ENCODE data around the gene PTX4.

Gene PTX4

DNA sequence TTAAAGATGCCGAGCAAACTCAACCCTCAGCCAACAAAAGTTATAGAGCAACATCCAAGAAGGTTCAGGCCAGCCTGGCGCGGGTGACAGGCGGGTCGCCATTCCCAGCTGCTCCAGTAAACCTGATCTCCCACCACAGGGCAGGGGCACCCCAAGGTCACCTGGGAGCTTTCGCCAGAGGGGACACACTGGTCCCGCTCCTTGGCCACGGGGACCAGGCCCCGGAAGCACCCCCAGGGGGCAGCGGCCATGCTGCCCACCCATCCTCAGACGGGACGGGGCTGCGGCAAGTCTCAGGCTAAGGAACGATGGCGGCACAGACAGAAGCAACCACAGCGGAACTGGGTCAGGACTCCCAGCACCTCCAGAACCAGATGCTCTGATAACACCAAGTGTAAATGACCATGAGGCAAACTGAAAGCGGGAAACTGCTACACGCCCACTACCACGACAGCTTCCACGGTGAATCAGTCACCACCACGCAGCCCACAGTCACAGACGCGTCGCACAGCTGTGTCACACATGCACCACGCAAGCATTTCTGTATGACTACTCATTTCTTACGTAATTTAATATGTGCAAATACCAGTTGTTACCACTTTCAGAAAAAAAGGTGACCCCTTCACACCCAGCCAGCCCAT, 30.3 kb downstream of the PTX4 start:
- no peak for DNase-seq

DNA sequence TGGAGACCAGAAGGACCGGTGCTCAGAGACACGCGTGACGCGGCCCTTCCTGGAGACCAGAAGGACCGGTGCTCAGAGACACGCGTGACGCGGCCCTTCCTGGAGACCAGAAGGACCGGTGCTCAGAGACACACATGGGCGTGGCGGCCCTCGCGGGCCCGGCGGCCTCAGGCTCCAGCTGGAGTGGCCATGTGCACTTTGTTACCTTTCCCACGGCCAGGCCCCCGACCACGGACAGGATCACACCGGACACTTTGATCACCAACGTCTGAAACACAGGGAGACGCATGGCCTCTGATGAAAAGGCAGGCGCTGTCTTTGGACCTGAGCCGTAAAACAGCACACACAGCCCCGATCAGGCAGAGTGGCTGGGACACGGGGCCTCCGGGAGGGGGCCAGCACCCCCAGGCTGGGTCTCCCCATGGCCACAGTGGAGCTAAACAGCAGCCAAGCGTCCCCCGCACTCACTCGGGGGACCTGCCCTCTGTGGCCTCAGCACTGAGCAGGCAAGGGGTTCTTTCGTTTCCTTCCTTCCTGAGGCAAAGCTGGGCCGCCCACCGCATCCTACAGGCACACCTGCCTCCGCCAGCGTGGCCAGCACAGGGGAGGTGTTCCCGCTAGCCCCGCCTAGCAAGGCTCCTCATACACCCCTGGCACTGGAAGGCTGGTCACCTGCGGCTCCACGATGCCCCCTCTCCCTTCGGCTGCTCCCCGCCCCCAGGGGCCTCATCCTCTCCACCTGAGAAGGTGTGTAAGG, 31.1 kb downstream of the PTX4 start:
- no peak for DNase-seq

DNA sequence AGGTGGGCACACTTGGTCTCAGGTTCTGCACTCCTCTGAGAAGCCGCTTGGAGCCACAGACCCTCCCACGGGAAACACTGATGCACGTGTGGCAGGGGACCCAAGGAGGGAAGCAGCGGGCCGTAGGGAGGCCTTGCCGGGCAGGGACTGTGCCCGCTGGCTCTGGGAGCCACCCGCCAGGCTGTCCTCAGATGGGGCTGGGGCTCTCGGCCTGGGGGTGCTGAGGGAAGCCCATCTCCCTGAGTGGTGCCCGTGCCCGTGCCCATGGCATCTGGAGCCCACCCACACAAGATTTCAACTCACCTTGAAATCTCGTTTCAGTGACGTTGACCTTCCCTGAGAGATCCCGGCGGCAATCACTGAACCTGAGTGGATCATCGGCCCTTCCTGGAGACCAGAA, 31.8 kb downstream of the PTX4 start:
- no peak for DNase-seq

DNA sequence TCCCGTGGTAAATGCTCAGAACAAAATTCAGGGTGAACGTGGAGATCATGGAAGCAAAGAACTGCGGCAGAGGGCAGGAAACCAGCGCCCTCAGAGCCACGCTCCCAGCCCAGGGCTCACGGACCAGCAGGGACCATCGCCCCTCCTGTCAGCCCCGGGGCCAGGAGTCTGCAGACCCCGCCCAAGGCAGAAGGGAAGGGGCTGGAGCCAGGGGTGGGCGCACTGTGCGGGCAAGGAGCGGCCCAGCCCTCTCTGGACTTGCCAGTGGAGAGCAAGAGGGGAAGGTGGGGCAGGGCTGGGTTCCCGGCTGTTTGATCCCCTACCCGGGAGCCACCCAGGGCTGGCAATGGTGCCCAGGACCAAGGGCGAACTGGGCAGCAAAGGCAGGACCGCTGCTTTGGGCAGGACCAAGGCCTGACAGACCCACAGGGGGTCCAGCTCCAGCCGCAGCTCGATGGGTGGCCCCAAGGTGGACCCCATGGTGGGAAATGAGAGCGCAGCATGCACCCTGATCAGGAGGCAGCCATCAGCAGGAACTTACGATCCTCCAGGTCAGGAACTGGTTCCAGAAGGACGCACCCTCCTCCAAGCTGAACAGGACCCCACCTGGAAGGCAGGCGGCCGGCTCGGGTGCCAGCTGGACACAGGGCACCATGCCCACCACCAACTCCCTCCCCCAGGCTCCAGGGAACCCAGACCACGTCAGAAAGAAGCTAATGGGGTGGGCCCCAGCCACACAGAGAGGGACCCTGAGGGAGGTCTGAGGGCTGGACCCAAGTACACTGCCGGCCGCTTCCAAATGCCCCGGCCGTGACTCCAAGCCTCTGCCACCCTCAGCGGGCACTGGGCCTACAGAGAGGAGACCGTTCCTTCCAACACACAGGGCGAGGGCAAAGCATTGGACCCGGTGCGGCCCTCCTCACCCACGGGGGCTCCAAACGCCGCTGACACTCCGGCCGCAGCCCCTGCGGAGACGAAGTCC, 33.3 kb downstream of the PTX4 start:
- no peak for DNase-seq

DNA sequence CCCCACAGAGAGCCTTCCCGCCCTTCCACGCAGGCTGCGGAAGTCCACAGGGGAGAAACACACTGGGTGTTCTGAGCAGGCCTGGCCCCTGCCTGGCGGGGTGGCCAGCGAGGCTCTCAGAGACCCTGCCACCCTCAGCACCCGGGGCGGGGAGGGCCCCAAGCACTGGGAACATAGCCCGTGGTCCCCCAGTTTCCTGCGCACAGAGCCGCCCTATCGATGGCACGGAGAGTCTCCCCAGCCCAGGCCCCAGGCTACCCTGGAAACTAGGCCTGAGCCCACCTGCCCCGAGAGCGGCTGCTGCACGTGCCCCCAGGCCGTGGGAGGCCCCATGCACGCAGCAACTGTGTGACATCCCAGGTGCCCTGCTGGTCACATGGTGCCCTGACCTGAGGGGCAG, 34.2 kb downstream of the PTX4 start:
- DNase-seq: no peak

DNA sequence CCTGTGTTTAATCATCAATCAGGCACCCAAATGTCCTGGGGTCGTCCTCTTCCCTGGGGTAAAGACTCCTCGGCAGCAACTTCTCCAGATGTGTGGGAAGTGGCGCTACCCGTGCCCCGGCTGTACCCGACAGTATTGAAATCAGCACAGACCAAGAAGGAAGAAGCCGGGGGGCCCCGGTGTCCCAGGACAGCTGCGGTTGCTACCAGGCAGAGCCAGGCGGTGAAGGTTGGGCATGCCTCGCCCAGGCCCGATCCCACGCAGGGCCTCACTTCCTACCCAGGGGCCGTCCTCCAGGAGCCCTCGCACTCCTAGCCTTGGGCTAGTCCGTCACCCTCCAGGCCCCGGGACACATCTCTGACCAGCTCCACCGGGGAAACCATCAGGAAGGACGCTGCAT, 35.4 kb downstream of the PTX4 start:
- no peak for DNase-seq

DNA sequence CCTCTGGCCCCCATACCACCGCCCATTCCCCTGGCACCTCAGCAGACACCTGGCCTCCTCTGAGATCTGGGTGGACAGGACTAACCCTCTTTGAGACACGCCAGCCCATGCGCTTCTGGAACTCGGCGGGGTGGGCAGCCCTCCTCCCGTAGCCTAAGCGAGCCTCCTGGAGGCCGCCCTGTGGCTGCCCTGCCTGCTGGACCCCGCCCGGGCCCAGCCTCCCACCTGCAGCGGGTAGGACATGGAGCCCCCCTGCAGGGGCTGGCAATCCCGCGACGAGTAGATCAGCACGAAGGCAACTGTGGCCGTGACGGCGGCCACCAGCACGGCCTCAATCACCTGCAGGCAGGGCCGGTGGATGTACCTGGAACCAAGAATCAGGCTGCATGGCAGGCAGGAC, 36.2 kb downstream of the PTX4 start:
- no peak for DNase-seq

DNA sequence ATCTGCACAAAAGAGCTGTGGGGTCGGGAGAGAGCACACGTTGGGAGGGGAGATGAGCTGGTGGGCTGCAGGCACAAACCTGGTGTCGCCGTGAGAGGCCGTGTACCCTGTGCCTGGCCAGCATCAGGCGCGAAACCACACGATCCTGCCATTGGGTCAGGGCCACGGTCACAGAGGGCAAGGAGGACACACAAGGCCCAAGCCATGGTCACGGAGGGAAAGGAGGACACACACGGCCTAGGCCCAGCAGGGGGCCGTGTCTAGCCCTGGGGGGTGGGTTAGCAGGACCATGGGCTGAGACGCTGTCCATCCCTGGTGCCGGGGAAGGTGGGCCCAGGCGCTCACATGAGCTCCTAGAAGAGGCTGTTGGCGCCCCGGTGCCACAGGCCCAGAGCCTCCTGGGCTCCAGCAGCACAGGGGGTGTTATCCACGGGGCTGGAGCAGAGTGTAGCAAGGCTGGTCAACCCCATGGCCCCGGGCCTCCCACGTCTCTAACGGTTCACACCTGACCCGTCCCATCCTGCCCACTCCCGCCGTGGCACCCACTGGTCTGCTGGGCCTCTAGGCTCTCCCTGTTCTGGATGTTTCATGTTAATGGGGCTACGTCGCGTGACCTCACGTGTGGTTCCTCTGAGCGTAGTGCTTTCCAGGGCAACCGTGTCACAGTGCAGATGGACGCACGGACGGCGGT, 36.9 kb downstream of the PTX4 start:
- DNase-seq: no peak

DNA sequence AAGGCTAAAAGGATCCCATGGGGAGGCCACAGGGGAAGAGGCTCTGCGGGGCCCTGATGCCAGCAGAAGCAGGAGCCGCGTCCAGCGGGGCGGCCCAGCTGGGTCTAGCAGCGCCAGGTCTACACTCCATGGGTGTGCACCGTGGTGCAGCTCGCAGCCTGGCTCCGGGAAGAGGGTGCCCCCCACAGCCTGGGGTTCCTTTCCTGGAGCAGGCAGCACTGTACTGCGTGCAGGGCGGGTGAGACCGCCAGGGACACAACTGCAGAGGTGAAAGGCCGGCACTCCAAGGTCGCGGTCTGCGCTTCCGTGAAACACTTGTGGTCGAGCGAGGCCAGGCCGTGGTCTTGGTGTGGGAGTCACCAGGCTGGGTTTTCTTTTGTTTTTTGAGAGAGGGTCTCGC, 37.9 kb downstream of the PTX4 start:
- no peak for DNase-seq

DNA sequence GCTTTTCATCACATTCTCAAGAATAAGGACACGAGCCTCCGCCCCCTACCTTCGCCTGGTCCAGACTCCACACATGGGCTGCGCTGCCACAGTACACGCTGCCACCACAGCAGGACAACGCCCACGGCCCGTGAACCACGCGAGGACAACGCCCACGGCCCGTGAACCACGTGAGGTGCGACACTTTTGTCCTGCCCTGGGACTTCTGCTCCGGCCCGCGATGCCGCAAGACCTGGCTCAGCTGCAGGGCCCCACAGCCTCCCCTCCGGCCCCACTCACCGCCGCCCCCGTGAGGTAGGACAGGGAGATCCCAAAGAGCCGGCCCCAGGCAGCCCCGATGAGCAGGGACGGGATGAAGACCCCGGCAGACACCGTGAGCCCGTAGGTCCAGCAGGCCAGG, 38.5 kb downstream of the PTX4 start:
- DNase-seq: no peak

DNA sequence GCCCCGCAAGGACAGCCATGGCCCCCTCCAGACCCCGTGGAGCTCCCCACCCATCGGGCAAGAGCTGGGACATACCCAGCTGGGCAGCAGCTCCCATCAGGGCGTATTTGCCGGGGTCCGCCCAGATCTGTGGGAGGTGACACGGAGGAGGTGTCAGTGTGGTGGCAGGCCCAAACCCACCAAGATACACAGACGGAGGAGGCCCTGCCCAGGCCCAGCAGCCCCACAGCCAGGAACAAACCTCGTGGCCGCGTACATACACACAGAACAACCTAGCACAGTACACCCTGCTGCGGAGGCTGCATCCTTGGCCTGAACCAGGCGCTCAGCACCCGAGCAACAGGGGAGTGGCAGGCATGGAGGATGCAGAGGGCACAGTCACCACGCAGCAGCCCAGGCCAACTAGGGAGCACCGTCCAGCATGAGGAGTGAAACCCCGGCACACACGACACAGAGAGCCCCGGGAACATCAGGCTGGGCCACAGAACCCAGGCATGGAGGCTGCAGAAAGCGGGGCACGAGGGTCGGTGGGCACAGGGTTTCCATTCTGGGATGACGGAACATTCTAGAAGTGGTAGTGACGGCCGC, 39.4 kb downstream of the PTX4 start:
- no peak for DNase-seq

DNA sequence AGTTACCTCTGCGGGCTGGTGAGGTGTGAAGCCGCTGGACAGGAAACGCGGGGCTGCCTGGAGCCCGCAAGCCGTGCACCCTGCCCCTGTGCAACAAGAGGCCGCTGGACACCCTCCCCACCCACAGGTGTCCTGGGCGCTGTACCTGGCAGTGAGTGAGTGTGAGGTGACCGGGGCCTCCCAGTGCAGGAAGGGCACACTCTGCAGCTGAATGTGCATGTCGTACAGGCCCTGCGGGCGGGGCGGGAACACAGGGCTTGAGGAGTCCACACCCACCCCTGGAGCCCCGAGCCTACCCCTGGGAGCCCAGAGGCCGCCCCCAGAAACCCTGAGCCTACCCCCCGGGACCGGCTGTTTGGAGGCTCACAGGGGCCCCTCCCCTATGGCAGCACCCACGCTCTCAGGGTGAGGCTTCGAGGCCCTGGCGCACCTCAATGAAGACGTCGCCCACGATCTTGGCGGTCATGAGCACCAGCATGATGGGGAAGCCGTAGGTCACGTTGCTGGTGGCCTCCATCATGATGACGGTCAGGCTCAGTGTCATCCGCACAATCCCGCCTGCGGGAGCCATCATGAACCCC, 40.1 kb downstream of the PTX4 start:
- no peak for DNase-seq

DNA sequence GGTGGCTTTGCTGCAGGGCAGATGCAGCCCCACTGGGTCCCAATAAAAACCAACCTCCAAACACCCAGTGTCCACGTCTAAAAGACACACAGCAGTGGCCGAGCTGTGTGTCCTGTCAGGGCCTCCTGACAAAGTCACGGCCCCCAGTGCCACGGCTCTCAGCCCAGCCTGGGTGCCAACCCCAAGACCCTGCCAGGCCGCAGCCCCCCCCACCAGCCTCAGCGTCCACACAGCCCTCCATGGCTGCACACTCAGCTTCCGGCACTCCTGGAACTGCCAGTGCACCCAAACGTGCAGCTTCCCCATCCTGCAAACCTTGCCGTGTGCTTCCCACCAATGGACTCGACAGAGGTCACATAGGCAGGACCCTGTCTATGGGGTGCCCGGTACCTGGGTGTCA, 40.8 kb downstream of the PTX4 start:
- no peak for DNase-seq

DNA sequence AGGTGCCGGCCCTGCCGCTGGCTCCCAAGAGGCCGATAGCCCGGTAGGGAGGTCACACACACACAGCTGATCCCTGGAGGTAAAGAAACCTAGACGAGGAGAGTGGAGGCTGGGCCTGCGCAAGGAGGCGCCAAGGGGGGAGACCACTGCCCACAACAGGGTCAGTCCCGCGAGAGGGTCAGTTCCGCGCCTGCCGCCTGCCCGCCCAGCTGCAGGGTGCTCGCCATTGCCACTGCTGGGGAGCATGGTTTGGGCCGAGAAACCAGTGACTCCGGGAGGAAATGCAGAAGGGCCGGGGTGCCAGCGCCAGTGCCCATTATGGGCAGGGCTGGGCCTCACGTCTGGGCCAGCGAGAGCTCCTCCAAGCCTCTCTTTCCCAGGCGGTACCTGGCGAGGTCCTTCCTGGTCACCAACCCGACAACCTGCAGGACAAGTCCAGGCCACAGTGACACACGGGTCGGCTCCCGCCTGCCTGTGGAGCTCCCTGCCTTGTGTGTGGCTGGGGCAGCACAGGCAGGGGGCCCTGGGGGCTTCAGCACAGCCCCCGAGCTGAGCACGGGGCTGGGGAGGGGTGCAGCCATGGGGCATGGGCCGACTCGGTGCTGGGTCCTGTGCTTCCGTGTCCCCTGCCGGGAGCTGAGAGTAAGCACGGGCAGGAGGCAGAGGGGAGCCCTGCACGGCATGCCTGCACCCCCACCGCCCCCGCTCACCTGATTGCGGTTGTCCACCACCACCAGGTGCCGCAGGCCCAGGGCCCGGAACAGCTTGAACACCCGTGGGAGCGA, 42.3 kb downstream of the PTX4 start:
- no peak for DNase-seq

DNA sequence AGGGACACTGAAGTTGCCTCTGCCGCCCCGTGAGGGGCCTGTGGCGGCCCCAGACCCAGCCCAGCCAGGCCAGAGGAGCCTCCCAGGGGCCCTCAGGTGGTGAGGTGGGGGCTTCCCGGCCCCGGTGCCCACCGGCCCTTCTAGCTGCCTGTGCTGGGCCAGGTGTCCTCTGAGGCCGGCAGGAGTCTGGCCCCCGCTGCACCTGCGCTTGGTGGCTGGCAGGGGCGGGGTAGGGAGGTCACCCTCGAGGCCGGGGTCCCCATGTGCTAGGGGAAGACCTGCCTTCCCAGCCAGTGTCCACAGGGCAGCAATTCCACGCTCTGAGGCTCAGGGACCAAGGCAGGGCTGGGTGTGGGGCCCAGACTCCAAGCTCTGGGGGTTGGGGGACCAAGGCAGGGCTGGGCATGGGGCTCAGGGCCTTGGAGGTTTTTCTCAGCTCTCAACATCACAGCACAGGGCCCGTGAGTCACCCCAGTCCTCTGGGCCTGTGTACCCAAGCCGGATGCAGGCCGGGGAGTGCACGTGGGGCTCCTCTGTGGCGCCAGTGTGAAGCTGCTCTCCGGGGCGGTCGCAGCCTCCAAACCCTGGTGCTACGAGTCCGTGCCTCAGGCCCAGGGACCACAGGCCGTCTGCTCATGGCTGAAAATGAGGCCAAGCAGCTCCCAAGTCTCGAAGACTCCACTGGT, 43.1 kb downstream of the PTX4 start:
- no peak for DNase-seq

DNA sequence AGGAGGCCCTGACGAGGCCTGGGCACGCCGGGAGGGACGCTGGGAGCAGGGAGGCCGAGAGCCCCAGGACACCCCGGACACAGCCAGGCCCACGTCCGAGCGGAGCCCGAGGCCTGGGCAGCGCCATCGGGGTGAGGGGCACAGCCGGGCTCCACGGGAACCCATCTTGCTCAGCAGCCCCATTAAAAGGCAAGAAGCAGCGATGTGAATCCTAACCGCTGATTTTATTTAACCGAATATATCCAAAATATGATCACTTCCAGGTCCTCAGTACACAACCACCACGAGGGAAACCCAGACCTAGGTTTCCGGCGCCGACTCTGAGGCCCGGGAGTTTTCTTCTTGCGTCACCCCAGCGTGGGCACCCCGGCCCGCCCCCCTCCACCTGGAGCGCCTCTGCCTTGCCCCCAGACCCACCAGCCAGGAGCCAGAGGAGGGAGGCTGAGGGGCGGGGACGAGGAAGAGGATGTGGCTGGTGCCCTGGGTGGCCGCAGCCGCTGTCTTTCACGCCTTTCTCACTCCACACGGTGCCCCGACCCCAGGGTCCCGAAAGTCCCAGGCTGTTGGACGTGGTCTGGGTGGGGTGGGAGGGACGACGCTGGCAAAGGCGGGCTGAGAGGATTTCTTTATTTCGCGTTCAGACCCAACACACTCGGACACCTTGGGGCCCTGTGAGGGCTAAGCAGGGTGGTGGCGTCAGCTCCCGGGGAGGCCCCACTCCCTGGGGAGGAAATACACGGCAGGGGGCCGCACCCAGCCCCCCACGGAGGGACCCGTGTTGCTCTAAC, 43.8 kb downstream of the PTX4 start:
- DNase-seq: no peak

DNA sequence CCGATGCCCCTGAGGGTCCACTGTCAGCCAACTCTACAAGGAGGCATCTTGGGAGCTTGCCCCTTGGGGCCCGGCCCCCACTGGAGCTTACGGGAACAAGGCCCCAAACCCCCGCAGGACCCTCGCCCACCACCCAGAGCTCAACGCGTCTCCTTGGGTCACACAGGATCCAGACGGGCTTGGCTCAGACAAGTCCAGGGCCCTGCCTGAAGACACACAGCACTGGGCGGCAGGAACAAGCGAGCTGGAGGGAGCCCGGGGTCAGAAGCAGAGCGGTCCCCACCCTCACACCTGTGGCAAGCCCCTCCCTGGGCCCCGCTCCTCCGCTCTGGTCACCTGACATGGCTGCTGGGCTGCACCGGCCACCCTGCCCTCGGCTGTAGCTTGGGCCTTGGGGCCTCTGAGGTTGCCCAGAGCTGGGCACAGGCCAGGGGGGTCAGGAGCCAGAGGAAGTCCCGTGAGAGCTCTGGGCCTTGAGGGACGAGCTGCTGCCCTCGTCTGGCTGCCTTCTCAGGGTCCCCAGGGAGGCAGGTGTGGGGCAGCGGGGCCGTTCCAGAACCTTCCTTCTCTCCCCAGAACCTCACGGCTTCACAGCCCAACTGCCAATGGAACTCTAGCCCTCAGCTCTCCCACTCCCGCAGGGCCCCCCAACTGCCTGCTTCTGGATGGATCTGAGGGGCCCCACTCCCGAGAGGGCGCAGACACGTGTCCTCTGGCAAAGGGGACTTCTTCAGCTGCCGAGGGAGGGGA, 44.6 kb downstream of the PTX4 start, which contains the start of gene CCDC154:
CCDC154 (minus strand) TSS at position 577 of the 750 bp plus-strand sequence; CDS start at position 343, 234 bp downstream.
- DNase-seq: no peak

DNA sequence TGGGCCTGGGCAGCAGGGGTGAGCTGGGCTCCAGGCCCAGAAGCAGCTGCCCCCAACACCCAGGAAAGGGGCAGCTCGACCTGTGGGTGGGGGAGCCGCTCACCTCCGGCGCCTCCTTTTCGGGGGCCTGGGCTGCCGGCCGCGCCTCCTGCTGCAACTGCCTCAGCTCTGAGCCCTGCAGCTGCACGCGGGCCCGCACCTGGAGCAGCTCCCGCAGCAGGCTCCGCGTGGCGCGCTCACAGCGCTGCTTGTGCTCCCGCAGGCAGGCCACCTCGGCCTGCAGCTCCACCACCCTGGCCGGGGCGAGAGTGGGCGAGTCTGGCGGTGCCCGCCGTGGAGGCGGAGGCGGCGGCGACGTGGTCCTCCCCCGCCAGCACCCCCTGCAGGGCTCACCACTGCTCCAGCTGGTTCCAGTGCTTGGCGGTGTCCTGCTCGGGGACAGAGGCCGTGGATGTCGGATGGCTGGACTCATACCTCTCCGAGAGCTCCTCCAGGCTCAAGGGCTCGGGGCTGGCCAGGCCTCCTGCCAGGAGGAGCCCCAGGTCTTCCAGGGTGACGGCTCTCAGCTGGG, 45.3 kb downstream of the PTX4 start:
- no peak for DNase-seq

DNA sequence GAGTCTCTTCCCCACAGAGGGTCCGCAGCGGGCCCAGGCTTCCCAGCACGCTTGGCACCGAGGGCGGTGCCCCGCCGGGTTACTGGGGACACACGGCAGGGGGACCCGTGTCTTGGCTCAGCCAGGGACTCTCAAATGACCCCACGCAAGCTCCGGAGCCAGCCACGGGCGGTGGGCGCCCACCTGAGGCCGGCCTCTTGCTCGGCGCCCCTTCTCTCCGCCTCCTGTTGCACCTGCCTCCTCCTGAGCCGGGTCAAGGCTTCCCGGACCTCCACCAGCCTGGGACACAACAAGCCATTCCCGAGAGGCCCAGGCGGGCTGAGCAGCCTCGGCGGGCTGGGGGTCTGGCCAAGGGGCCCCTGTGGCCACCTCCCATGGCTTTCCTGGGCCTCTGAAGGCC, 46.0 kb downstream of the PTX4 start:
- no peak for DNase-seq

Data from activated gamma-delta T cell (primary cell).